GM19099 (cell line): ENCODE data around the gene OMP.

ENCODE experiments used
- POLR2A ChIP-seq: IDR thresholded peaks from 3 replicates; pipeline ENCODE4 v1.6.1; 2011; ENCODE audit warnings: low read depth; ENCODE audit not compliant: insufficient read length; ENCODE audit errors: extremely low read depth

The OMP gene

DNA sequence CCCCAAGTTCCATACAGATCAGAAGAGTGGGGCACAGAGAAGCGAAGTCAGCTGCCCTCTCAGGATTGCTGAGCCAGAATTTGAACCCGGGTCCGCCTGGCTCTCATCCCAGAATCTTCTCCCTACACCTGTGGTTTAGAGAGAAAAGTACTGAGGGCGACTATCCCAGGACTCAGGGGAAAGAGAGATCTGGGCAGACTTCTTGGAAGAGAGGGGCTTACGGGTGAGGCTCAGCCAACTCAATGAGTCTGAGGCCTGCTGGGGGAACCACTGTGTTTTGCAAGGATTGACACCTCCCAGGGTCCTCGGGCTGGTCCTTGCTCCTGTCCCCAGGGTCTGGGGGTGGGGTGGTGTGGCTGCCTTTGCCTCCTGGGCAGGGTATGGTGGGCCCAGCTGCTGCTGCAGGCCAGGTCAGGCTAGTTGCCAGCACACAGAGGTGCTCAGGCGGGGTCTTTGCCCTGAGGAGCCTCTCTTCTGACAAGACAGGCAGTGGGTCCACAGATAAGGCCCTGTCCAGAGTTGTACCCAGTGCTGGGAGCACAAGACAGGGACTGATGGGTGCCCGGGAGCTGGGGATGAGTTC, 34.7 kb upstream of the OMP start:
- no peak for TF ChIP-seq POLR2A

DNA sequence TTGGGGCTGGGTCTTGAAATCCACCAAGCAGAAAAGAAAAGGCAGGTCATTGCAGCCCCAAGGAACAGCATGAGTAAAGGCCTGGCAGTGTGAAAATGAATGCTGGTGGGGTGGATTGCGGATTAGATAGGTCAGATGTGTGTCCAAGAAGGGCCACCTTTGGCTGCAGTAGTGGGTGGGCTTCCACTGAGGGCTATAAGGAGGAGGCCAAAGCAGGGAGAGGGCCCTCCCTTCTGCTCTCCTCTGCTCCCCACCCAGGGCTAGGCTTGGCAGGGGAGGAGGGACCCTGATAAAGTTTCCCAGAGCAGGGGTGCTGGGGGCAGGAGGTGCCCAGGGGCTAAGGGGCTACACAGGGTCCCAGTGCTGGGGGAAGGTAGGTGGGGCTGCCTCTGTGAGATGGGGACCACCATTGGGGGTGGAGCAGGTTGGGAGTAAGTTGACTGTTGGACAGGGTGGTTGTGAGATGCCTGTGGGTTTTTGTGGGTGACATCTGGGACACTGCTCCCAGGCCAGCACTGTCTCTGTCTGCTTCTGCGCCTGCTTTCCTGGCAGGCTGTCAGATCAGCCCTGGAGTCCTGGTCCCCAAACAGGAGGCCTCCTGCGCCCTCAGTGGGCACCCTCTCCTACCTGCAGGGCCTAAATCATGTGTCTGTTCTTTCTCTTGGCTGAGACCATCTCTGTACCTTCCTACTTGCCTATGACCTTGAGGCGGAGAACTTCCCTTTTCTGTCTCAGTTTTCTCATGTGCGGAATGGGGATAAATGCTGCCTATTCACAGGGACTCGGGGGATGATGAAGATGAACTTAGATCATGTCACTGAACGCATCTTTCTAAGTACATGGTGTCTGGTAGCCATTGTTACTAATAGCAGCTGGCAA, 33.9 kb upstream of the OMP start:
- no peak for TF ChIP-seq POLR2A

DNA sequence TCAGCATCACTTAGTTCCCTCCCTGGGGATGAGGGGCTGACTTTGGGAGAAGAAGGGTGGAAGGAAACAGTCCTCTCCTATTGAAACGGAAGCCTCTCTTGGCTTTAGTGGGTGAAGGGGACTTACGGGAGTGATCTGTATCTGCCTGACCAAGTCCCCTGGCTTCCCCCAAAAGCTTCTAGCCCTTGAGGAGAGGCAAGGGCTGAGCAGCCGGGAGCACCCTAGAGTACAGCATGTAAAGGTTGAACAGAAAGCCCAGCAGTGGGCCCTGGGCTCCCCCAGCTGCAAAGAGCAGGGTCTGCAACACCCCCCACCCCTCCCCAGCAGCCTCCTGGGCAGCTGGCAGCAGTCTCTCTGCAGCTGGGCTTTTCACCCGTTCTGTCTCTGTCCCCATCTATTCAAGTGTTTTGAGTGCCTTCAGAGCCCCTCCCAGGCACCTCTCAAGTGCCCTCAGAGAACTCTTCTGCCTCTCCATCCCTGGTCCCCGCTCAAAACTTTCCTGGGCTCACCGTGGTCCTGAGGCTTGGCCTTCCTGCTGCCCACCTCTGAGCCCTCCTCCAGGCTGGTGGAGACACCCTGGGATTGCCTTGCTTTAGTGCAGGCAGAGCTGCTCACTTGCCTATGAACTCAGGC, 33.2 kb upstream of the OMP start:
- TF ChIP-seq POLR2A, result no peak

DNA sequence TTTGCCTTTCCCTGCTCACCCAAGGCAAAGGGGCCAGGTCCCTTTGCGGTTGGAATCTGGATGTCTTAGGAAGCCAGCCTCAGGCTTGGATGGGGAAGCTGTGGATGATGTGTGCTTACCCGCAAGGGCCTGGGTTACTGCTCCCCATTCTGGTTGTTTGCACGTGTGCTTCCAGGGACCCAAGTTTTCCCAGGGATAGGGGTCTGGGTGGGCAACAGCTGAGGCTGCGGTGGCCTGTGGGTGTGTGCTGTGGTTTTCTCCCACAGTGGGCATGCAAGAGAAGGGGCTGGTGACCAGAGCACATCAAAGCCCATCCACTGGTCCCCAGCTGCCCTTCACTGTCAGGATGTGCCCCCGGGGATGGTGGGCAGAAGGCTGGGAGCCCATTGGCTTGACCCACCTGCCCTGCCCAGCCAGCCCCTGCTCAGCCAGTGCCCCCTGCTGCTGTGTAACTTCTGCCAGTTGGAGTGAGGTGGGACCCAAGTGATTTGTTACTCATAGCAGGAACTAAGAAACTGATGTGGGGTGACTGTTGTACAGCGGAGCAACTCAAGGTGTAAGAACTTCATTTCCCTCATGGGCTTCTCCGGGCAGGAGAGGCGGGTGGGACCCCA, 32.6 kb upstream of the OMP start:
- TF ChIP-seq POLR2A, result no peak

DNA sequence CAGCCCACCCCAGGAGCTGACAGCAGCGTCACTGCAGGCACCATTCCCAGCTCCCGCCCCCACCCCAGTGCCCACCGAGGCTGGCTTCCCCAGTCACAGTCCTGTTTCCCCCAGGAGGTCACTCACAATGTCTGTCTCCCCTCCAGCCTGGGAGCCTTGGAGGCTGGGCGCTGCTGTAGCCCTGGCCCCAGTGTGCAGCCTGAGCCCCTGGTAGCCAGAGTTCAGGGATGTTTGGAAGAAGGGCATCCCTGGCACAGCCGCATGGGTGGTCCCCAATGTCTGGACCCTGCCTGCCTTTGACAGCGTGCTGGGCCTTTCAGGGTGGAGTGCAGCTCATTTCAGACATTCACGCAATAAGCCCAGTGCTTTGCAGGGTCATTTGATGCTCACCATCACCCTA, 31.6 kb upstream of the OMP start:
- no peak for TF ChIP-seq POLR2A

DNA sequence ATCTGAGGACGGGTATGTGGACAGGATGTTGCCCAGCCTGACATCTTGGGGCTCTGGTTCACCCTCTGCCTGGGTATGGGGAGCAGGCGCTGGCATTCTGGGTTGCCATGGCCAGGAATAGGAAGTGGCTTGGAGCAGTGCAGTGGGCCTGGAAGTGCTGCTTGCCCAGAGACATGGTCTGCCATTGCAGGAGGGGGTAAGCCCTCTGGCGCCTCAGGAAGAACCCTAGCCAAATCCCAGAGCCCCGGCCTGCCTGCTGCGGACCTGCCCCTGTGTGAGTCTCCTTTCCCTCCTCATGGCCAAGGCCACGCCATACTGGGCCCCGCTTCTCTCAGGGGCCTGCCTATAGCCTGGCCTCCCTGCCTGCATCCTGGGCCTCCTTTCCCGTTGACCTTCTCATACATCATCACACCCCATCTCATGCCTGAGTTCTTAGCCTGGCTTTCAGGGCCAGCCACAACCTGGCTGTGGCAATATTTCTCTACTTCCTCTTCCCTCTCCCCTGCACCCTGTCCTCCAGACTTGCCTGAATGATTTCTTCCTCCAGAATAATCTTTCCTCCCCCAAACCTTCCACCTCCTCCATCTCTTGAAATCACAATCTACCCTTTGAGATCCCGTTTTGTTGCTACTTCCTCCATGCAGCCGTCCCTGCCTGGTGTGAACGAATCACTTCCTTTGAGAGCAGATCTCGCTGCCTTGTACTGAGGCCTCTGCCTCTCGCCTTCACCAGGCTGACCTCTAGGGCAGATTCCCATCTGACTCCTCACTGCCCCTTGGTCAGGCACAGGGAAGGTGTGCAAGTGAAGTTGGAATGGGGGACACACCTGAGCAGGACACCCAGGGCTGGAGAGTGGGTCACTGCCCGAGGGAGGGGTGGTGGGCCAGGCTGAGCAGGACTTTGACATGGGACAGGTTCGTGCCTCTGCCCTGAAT, 30.7 kb upstream of the OMP start:
- no peak for TF ChIP-seq POLR2A

DNA sequence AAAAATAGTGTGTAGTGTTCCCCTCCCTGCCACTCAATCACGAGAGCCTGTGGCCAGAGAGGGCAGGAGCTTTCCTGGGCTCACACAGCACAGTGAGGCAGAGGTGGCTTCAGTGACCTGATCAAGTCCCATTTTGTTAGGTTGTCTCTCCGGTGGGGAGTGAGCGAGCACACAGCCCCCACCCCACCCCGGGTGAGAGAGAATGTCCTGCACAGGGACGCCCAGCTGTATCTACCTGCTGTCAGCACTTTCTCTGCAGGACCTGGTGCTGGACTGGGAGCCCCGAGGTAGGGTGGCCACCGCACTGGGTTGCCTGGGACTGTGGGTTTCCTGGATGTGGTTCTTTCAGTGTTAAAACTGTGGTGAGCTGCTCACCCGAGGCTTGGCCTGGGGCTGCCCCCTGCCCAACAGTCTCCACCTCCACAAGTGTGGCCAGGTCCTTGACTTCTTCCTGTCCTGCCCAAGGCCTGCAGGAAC, 29.8 kb upstream of the OMP start:
- no peak for TF ChIP-seq POLR2A

DNA sequence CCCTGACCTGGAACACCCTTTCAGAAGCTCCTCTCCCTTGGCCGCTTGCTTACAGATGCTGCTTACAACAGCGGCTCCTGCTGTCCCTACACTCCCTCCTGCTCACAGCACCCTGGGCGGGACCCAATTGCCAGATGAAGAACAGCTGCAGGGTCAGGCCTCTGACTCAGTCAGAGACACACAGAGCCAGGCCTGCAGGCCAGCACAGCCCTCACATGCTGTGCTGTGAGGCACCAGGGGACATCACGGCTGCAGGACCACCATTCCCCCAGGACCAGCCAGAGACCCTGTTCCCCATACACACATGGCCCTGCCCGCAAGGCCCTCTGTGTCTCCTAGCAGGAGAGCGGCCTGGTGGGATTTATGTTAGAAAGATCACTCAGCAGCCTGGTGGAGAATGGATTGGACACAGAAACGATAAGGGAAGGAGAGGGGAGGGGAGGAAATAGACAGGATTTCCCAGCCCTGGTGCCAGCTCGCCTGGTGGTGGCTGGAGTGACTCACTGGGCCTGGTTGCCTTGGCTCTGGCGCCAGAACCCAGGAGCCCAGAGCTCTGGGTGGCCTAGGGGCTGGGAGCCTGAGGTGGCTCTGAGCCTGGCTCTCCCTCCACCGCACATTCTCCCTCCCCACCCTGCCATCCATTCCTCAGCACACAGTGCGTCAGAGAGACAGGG, 29.2 kb upstream of the OMP start:
- TF ChIP-seq POLR2A, result no peak

DNA sequence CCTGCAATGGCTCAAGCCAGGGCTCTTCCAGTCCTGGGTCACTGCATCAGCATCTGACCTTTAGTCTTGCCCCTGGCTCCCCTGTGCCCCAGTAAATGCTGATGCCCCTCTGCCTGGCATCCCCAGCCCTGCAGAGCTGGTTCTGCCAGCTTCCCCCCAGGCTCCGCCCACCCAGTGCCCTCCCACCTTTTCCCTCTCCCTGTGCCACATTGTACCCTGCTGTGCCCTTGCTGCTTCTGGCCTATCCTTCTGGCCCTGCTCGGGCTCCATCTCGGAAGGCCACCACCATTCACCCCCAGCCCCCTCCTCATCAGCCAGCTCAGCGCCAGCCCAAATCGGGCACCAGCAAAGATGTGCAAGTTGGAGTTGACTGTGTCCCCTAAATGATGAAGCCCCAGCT, 28.4 kb upstream of the OMP start:
- TF ChIP-seq POLR2A, result no peak

DNA sequence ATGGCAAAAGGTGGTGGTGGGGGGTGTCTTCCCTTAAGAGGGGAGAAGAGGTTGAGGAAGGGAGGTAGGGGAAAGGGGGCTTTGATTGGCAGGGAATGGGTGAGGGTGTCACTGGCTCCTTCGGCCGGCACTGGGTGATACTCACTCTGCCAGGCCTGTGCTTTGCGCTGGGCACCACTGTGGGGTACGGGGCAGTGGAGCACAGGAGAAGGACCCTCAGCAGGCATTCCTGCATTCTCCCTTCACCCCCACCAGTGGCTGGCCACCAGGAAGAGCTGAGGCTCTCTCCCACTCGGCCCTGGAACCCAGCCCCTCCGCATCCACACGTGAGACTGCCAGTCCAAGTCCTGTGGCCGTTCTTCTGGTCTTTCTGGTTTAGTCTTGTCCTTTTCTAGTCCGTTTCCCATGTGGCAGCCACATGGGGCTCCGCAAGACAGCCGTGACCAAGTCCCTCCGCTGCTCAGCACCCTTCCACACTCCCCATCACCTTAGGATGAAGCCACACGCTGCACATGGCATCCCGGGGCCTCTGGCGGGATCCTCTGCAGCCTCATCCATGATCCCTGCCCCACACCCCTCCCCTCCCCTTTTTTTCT, 27.9 kb upstream of the OMP start:
- no peak for TF ChIP-seq POLR2A

DNA sequence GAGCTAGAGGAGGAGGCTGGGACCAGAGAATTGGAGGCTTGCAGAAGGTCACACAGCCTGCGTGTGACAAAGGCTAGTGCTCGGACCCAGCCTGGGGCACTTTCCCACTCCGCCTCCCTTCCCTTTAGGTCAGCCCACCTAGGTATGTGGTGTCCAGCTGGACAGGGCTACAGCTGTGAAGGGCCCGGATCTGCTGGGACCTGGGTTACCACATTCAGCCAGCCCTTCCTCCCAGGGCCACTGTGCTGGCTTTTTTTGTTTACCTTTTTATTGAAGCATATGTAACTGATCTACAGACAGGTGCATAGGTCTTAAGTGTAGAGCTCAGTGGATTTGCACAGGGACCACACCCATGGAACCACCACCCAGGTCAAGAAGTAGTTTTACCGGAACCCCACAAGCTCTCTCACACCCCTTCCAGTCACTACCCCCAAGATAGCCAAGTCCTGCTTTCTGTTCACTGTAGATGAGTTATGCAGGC, 27.2 kb upstream of the OMP start:
- no peak for TF ChIP-seq POLR2A

DNA sequence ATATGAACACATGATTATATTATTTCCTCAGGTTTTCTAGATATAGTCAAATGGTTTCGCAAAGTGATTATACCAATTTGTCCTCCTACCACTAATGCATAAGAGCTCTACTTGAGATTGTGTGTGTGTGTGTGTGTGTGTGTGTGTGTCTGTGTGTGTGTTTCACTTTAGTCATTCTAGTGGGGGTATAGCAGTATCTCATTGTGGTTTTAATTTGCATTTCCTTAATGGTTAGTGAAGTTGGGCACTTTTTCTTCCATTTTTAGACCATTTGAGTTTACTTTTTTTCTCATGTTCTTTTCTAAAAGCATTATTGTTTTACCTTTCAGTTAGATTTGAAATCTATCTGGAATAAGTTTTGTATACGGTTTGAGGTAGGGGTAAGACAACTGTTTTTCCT, 23.0 kb upstream of the OMP start:
- TF ChIP-seq POLR2A, result no peak

DNA sequence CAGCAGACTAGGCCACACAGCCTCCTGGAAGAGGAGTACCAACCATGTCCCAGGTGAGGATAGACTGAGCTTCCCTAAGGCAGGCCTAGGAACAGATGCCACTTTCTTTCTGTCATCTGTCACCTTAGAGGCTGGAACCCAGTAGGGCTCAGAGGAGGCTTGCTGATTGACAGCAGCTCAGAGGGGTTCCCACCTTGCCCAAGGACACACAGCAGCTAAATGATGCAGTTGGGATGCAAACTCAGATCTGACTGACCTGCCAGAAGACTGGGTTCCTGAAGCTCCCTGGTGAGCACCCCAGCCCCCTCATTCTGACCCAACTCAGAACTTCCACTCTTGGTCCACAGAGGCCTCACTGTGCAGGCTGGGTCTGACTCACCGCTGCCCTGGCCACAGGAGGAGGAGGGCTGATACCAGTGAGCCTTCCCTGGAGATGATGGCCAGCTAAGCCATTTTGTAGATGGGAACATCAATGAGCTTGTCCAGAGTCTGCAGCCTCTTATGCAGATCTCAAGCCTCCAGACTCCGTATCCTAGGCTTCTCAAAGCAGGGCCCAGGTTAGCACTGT, 21.9 kb upstream of the OMP start:
- TF ChIP-seq POLR2A, result no peak
